NB4 (cell line): ENCODE data around the gene USP24.

ENCODE experiments used
- DNase-seq: peaks from one replicate; pipeline ENCODE4 v3.0.0; 2010; ENCODE audit warnings: low read depth
- H3K4me3 ChIP-seq: one replicate; pipeline ENCODE4 v1.5.1; 2011; ENCODE audit warnings: mild to moderate bottlenecking, low read depth, low read length, moderate library complexity
- CTCF ChIP-seq: IDR thresholded peaks from one replicate; pipeline ENCODE4 v1.5.1; 2012; ENCODE audit warnings: low read depth, low read length
- MAX ChIP-seq: IDR thresholded peaks from 2 replicates; pipeline ENCODE4 v1.6.1; 2011; ENCODE audit warnings: low read depth, low read length
- MYC ChIP-seq: IDR thresholded peaks from 2 replicates; pipeline ENCODE4 v1.6.1; 2011; ENCODE audit warnings: low read depth, low read length
- POLR2A ChIP-seq: IDR thresholded peaks from 2 replicates; pipeline ENCODE4 v1.6.1; 2011; ENCODE audit warnings: mild to moderate bottlenecking; ENCODE audit not compliant: insufficient read length; ENCODE audit errors: extremely low read depth

The USP24 gene

GRCh38 chr1:55062801-55063576, 152.2 kb downstream of the USP24 start:
- DNase-seq = no peak
- TF ChIP-seq CTCF = no peak
- no peak for TF ChIP-seq MAX
- TF ChIP-seq MYC = no peak
- no peak for TF ChIP-seq POLR2A
- no peak overlapping the region for H3K4me3 ChIP-seq

- no peak for DNase-seq
- H3K4me3 ChIP-seq = no peak overlapping the region
- TF ChIP-seq MYC (no peak), CTCF (no peak), POLR2A (no peak), MAX (no peak)
Observed at GRCh38 chr1:55061706-55062321, 153.3 kb downstream of the USP24 start.

GRCh38 chr1:55061000-55061705, 154.0 kb downstream of the USP24 start:
- H3K4me3 ChIP-seq = no peak overlapping the region
- no peak for DNase-seq
- TF ChIP-seq MYC = no peak
- TF ChIP-seq CTCF = no peak
- TF ChIP-seq MAX = no peak
- no peak for TF ChIP-seq POLR2A

GRCh38 chr1:55060133-55060999, 154.8 kb downstream of the USP24 start:
- TF ChIP-seq CTCF = no peak
- no peak for TF ChIP-seq MYC
- TF ChIP-seq POLR2A = no peak
- TF ChIP-seq MAX = no peak

More at GRCh38 chr1:55060133-55060999, 154.8 kb downstream of the USP24 start:
- H3K4me3 ChIP-seq = no peak overlapping the region
- DNase-seq = no peak
